ENCODE results near the gene WDR36. TPM values are rescaled to one million over a fixed set of nuclear protein-coding genes. Genes with fewer than 3 reads are reported as not detected.
A peak's percentile ranks its signal among the peaks of the same experiment; 100 is the strongest.

Gene WDR36
- total RNA-seq, 6 donors from 2014 or later = 5.8 to 29.8 (median 21.1) TPM

- TF ChIP-seq EP300 (IDR thresholded peaks at IDR 0.05) = no peak
- Histone ChIP-seq H3K4me1 (no peaks in the 10 kb centered on the region), H3K27me3 (no peaks in the 10 kb centered on the region), H3K36me3 (peaks cover 0 to 19% (median 7%) of the 10 kb centered on the region in 4 donors), H3K4me3 (no peak overlapping the region), H3K9me3 (no peaks in the 10 kb centered on the region), H3K27ac (no peak overlapping the region)
- WGBS, 2 donors = 48 to 65% methylated on average over 2 of the region's 2 CpGs
- DNase-seq = no peak
- no peak for ATAC-seq (ENCODE audit: low FRiP score in 2 of 2)
These were observed 39.2 kb downstream of the WDR36 start for GRCh38 chr5:111131356-111131755.

DNA sequence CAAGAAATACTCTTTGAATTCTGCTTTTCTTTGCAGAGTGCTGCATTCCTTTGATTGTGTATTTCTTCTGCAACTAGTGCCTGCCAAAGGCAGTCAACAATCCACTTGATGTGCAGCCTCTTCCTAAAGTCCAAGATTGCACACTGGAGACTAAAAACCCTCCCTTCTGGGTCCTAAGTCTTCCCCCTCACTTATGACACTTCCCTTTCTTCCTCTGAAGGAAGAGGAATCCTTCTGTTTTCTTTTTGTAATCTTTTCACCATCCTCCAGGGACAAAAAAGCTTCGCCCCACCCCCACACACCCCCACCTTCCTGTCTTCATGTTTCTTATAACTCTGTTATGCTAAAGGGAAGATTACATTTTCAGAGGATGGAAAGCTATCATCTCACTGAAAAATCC, 39.9 kb downstream of the WDR36 start:
- 62 to 73% methylated on average over 1 of the region's 1 CpG for WGBS, 2 donors
- ATAC-seq (ENCODE audit: low FRiP score in 2 of 2) = no peak
- H3K9me3 ChIP-seq = no peaks in the 10 kb centered on the region

DNA sequence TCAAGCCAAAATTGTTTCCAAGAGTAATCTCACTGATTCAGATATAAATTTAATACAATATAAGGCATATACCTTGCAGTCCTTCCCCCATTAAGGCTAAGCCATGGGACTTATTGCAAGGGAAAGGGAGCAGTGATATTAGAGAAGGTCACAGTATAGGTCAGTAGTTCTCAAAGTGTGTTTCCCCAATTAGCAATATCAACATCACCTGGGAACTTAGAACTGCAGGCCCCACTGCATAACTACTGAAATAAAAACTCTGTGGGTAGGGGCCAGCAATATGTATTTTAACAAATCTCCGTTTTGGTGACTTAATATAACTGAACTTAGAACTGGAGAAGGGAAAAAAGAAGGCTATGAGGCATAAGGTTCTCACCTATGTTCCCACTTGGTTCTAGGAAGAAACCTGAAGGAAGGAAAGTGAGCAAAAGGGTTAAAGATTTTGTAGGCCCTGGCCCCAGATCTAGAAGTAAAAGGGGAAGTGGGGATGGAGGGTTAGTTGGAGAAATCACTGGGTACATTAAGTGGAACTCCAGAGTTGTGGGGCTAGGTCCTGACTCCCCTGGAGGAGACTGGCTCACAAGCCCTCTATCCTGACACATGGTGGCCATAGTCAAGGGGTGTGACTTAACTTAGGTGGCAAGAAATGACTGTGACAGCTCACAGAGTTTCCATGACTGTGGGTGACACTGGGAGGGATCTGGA, 40.7 kb downstream of the WDR36 start:
- Histone ChIP-seq H3K9me3 (no peaks in the 10 kb centered on the region), H3K4me3 (no peak overlapping the region), H3K27me3 (no peaks in the 10 kb centered on the region), H3K36me3 (peaks cover 0 to 4% (median 0%) of the 10 kb centered on the region in 4 donors), H3K4me1 (no peaks in the 10 kb centered on the region), H3K27ac (no peak overlapping the region)
- no peak for TF ChIP-seq POLR2A (IDR thresholded peaks at IDR 0.05)
- TF ChIP-seq, protein P1, sequence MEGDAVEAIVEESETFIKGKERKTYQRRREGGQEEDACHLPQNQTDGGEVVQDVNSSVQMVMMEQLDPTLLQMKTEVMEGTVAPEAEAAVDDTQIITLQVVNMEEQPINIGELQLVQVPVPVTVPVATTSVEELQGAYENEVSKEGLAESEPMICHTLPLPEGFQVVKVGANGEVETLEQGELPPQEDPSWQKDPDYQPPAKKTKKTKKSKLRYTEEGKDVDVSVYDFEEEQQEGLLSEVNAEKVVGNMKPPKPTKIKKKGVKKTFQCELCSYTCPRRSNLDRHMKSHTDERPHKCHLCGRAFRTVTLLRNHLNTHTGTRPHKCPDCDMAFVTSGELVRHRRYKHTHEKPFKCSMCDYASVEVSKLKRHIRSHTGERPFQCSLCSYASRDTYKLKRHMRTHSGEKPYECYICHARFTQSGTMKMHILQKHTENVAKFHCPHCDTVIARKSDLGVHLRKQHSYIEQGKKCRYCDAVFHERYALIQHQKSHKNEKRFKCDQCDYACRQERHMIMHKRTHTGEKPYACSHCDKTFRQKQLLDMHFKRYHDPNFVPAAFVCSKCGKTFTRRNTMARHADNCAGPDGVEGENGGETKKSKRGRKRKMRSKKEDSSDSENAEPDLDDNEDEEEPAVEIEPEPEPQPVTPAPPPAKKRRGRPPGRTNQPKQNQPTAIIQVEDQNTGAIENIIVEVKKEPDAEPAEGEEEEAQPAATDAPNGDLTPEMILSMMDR (IDR thresholded peaks at IDR 0.05) = no peak
- no peak for TF ChIP-seq POLR2AphosphoS5 (IDR thresholded peaks at IDR 0.05)
- no peak for TF ChIP-seq EP300 (IDR thresholded peaks at IDR 0.05)
- DNase-seq (no peak), ATAC-seq (ENCODE audit: low FRiP score in 2 of 2) (no peak)
- 92 to 93% methylated on average over 1 of the region's 1 CpG for WGBS, 2 donors

More for the DNA sequence above, 39.9 kb downstream of the WDR36 start:
- TF ChIP-seq POLR2A (IDR thresholded peaks at IDR 0.05) (no peak), POLR2AphosphoS5 (IDR thresholded peaks at IDR 0.05) (no peak), EP300 (IDR thresholded peaks at IDR 0.05) (no peak)
- TF ChIP-seq, protein P1 (IDR thresholded peaks at IDR 0.05) = no peak
- H3K27me3 ChIP-seq = no peaks in the 10 kb centered on the region
- no peak for DNase-seq
- H3K4me3 ChIP-seq = no peak overlapping the region
- no peaks in the 10 kb centered on the region for H3K4me1 ChIP-seq
- peaks cover 0 to 11% (median 3%) of the 10 kb centered on the region in 4 donors for H3K36me3 ChIP-seq
- H3K27ac ChIP-seq = no peak overlapping the region

DNA sequence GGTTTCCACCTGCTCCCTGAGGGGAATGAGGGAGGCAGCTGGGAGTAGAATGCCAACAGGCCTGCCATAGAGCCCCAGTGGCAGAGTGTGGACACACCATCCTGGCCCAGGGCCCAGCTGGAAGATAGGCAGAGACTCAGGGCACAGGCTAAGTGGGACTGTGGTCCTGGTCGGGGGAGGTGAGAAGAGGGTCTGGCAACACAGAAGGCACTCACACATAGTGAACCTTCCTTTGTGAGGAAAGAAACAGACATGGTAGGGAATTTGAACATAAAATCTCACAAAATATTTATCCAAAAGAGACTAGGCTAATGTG, 41.2 kb downstream of the WDR36 start:
- Histone ChIP-seq H3K36me3 (no peaks in the 10 kb centered on the region), H3K4me3 (no peak overlapping the region), H3K27ac (no peak overlapping the region), H3K4me1 (no peaks in the 10 kb centered on the region), H3K9me3 (no peaks in the 10 kb centered on the region), H3K27me3 (no peaks in the 10 kb centered on the region)
- no peak for ATAC-seq (ENCODE audit: low FRiP score in 2 of 2)
- TF ChIP-seq, protein P1 (IDR thresholded peaks at IDR 0.05) = no peak
- no peak for TF ChIP-seq POLR2AphosphoS5 (IDR thresholded peaks at IDR 0.05)
- no peak for TF ChIP-seq EP300 (IDR thresholded peaks at IDR 0.05)
- no peak for TF ChIP-seq POLR2A (IDR thresholded peaks at IDR 0.05)
- no peak for DNase-seq
- WGBS, 2 donors = 73 to 100% methylated on average over 1 of the region's 1 CpG

GRCh38 chr5:111134087-111134486, 41.9 kb downstream of the WDR36 start:
- H3K9me3 ChIP-seq = no peaks in the 10 kb centered on the region
- ATAC-seq (ENCODE audit: low FRiP score in 2 of 2) (peak in 1 of 2 donors; percentile 77), DNase-seq (no peak)
- H3K27ac ChIP-seq = no peak overlapping the region
- no peaks in the 10 kb centered on the region for H3K36me3 ChIP-seq
- H3K4me1 ChIP-seq = no peaks in the 10 kb centered on the region
- no peak overlapping the region for H3K4me3 ChIP-seq
- H3K27me3 ChIP-seq = no peaks in the 10 kb centered on the region
- no peak for TF ChIP-seq POLR2AphosphoS5 (IDR thresholded peaks at IDR 0.05)
- TF ChIP-seq, protein P1 (IDR thresholded peaks at IDR 0.05) = no peak
- no peak for TF ChIP-seq POLR2A (IDR thresholded peaks at IDR 0.05)
- TF ChIP-seq EP300 (IDR thresholded peaks at IDR 0.05) = no peak
- WGBS, 2 donors = 61 to 67% methylated on average over 4 of the region's 4 CpGs

All from upper lobe of left lung (tissue), 6 donors.